Activated CD8-positive, alpha-beta T cell treated with anti-CD3 and anti-CD28 coated beads for 36 hours (primary cell): Measurements from ENCODE around the gene TMUB1. TPM values are rescaled to one million over a fixed set of nuclear protein-coding genes. Genes with fewer than 3 reads are reported as not detected.

Experiments used
- ATAC-seq: fragments of 200-7000 bp; cut with Tn5 transposase; one replicate; pipeline ENCODE4 v1.10.0; 2021; ENCODE audit warnings: mild to moderate bottlenecking, moderate library complexity
- CTCF ChIA-PET: fragments of 350-600 bp; sonication (Branson Sonifier 250); formaldehyde crosslinking; loops from one replicate; lab custom pipeline; 2021; ENCODE audit warnings: antibody characterized with exemption; lab: Charles Lee
- POLR2A ChIA-PET: fragments of 350-600 bp; sonication (Branson Sonifier 250); formaldehyde crosslinking; loops from one replicate; lab custom pipeline; 2021; ENCODE audit warnings: antibody characterized with exemption; lab: Charles Lee
- DNase-seq: peaks from one replicate; pipeline ENCODE4 v3.0.0-alpha.2; 2020
- H3K27ac Mint-ChIP-seq: one replicate; pipeline ENCODE4 v1.8.0; 2021; ENCODE audit warnings: mild to moderate bottlenecking, mixed read lengths
- H3K27me3 Mint-ChIP-seq: one replicate; pipeline ENCODE4 v1.8.0; 2021; ENCODE audit warnings: mixed read lengths
- H3K36me3 Mint-ChIP-seq: one replicate; pipeline ENCODE4 v1.8.0; 2021; ENCODE audit warnings: low read depth, mixed read lengths
- H3K4me1 Mint-ChIP-seq: one replicate; pipeline ENCODE4 v1.8.0; 2021; ENCODE audit warnings: low read depth, mixed read lengths
- H3K4me3 Mint-ChIP-seq: one replicate; pipeline ENCODE4 v1.8.0; 2021; ENCODE audit warnings: mild to moderate bottlenecking, moderate library complexity, mixed read lengths
- H3K9me3 Mint-ChIP-seq: one replicate; pipeline ENCODE4 v1.8.0; 2021; ENCODE audit warnings: mixed read lengths
- CTCF ChIP-seq: fragments of 200-600 bp; IDR thresholded peaks from one replicate; pipeline ENCODE4 v1.8.0; 2022; ENCODE audit warnings: antibody characterized with exemption, mild to moderate bottlenecking
- intact Hi-C: fragments of 100-400 bp; cut with micrococcal nuclease; formaldehyde crosslinking; loops from one replicate; pipeline ENCODE4 v1.10.0; 2022
- total RNA-seq, 2 experiments: library from RNA; stranded (reverse); gene quantifications; one replicate each; pipeline ENCODE4 v1.2.3, GENCODE V29; 2021

The TMUB1 gene
- total RNA-seq, 2 experiments from 2014 or later: 59.7 to 64.2 TPM

GRCh38 chr7:151051108-151051507 is 32.2 kb downstream of the TMUB1 start:
- Mint-ChIP-seq H3K9me3 (no peaks in the 10 kb centered on the region), H3K27me3 (no peaks in the 10 kb centered on the region), H3K27ac (no peak overlapping the region), H3K36me3 (no peaks in the 10 kb centered on the region), H3K4me3 (no peak overlapping the region), H3K4me1 (peaks cover 3% of the 10 kb centered on the region)
- intact Hi-C loops: no loop called here
- CTCF ChIA-PET: interaction anchor here (1.0 kb wide), 1 partner anchor 59 kb away, joined by 6 read pairs; no protein-coding TSS in a partner anchor
- TF ChIP-seq CTCF: no peak
- peak; percentile 77 for ATAC-seq
- peak; percentile 59 for DNase-seq
- POLR2A ChIA-PET: interaction anchor here (0.6 to 1.1 kb wide), 3 partner anchors 11 to 142 kb away, joined by 3 to 4 read pairs (median 3); no protein-coding TSS in a partner anchor

- ChIA-PET CTCF (no interaction called here), POLR2A (no interaction called here)
- Mint-ChIP-seq H3K36me3 (no peaks in the 10 kb centered on the region), H3K4me1 (peaks cover 3% of the 10 kb centered on the region), H3K27ac (no peak overlapping the region), H3K27me3 (no peaks in the 10 kb centered on the region), H3K4me3 (no peak overlapping the region), H3K9me3 (no peaks in the 10 kb centered on the region)
- DNase-seq (no peak), ATAC-seq (no peak)
- intact Hi-C loops: no loop called here
- no peak for TF ChIP-seq CTCF
These were observed 34.3 kb downstream of the TMUB1 start for GRCh38 chr7:151048911-151049463.

GRCh38 chr7:151047976-151048815 is 35.1 kb downstream of the TMUB1 start, which contains the start of gene ASIC3:
ASIC3 (plus strand) TSS chr7:151048531; CDS start chr7:151048886, 355 bp downstream.
- no peak for TF ChIP-seq CTCF
- Mint-ChIP-seq H3K4me3 (no peak within 1 kb of the TSS), H3K27me3 (no peaks in the 10 kb centered on the region), H3K36me3 (no peaks in the 10 kb centered on the region), H3K27ac (no peak within 1 kb of the TSS), H3K9me3 (no peaks in the 10 kb centered on the region), H3K4me1 (peaks cover 3% of the 10 kb centered on the region)
- ATAC-seq: no peak
- CTCF ChIA-PET: no interaction called here
- POLR2A ChIA-PET: no interaction called here
- DNase-seq: no peak
- intact Hi-C loops: no loop called here

- ChIA-PET CTCF (no interaction called here), POLR2A (interaction anchor here (1.2 to 1.5 kb wide), 2 partner anchors 10 to 13 kb away, joined by 3 to 4 read pairs; no protein-coding TSS in a partner anchor)
- H3K27me3 Mint-ChIP-seq: no peaks in the 10 kb centered on the region
- H3K36me3 Mint-ChIP-seq: no peaks in the 10 kb centered on the region
- DNase-seq (no peak), ATAC-seq (no peak)
- no peak overlapping the region for H3K4me3 Mint-ChIP-seq
- no peak overlapping the region for H3K27ac Mint-ChIP-seq
- no peaks in the 10 kb centered on the region for H3K4me1 Mint-ChIP-seq
- intact Hi-C loops: no loop called here
- no peak for TF ChIP-seq CTCF
- no peaks in the 10 kb centered on the region for H3K9me3 Mint-ChIP-seq
These were observed 36.4 kb downstream of the TMUB1 start for GRCh38 chr7:151046603-151047573.
